Measurements from ENCODE around the gene MRPL14.
A peak's percentile ranks its signal among the peaks of the same experiment; 100 is the strongest.
"Not testable (repeated sequence)": the region's sequence is repeated elsewhere in the genome, so short reads cannot be mapped to it uniquely, and the experiment has no call there.

Gene MRPL14

GRCh38 chr6:44149369-44150012, 22.2 kb upstream of the MRPL14 start:
- DNase-seq, result no peak

- no peak for DNase-seq
These were observed 21.1 kb upstream of the MRPL14 start for GRCh38 chr6:44148306-44148705.

GRCh38 chr6:44147256-44147655, 20.0 kb upstream of the MRPL14 start:
- DNase-seq, result no peak

GRCh38 chr6:44146685-44147084, 19.4 kb upstream of the MRPL14 start:
- no peak for DNase-seq

GRCh38 chr6:44145839-44146238, 18.6 kb upstream of the MRPL14 start:
- DNase-seq, result no peak

- DNase-seq, result not testable (repeated sequence)
These were observed 17.3 kb upstream of the MRPL14 start for GRCh38 chr6:44144536-44144935.

- DNase-seq, result no peak
These were observed 16.5 kb upstream of the MRPL14 start for GRCh38 chr6:44143731-44144130.

- no peak for DNase-seq
These were observed 15.6 kb upstream of the MRPL14 start for GRCh38 chr6:44142835-44143234.

- DNase-seq, result no peak
These were observed 12.1 kb upstream of the MRPL14 start for GRCh38 chr6:44139351-44139743.

GRCh38 chr6:44138717-44139350, 11.6 kb upstream of the MRPL14 start:
- DNase-seq, result no peak

GRCh38 chr6:44135875-44136274, 8.6 kb upstream of the MRPL14 start:
- DNase-seq, result no peak

GRCh38 chr6:44135173-44135758, 8.0 kb upstream of the MRPL14 start:
- no peak for DNase-seq

GRCh38 chr6:44133981-44134711, 6.9 kb upstream of the MRPL14 start:
- no peak for DNase-seq

GRCh38 chr6:44133003-44133931, 6.0 kb upstream of the MRPL14 start:
- no peak for DNase-seq

- DNase-seq, result no peak
These were observed 5.2 kb upstream of the MRPL14 start for GRCh38 chr6:44132476-44132875.

GRCh38 chr6:44131892-44132291, 4.6 kb upstream of the MRPL14 start:
- no peak for DNase-seq

- no peak for DNase-seq
These were observed 2.6 kb upstream of the MRPL14 start for GRCh38 chr6:44129841-44130322.

GRCh38 chr6:44128020-44128917, 1.0 kb upstream of the MRPL14 start:
- no peak for DNase-seq

GRCh38 chr6:44126320-44127149, 717 bp downstream of the MRPL14 start:
- DNase-seq, result peak; percentile 78

- DNase-seq, result peak; percentile 12
These were observed 3.7 kb downstream of the MRPL14 start for GRCh38 chr6:44123544-44123943.
